ENCODE data around the gene NAT8L.

NAT8L gene

DNA sequence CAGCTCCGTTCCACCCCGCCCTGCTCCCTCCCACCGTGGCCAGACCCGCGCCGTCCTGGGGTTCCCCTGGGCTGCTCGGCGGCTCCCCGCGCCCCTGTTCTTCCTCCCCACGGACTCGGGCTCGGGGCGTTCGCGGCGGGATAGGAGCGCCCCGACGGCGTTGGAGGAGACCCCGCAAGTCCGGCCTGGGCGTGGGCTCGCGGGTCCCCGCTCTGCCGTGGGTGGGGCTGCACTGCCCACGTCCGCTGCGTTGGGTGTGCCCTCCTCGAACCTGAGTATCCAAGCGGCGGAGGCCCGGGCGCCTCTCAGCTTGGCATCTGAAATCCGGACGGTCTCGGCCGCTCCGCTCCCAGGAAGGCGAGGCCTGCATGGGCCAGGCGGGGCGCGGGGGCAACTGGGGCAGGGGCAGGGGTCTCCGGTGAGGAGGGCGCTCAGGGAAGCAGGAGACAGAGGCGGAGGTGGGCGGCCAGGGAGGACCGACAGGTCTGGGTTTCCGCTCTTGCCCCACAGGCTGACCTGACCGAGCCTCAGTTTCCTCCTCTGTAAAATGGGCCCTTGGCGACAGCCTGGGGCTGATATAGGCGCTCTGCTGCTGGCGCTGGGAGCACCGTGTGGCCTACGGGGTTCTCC lies 12.0 kb upstream of the NAT8L start:
- Histone ChIP-seq H4K12ac (ENCODE audit: low read depth, low read length) (no peak overlapping the region), H3K4ac (ENCODE audit: low read depth, low read length) (no peak overlapping the region), H4K91ac (ENCODE audit: low read depth, low read length) (no peak overlapping the region), H2AK5ac (ENCODE audit: low read length) (no peak overlapping the region), H3K14ac (ENCODE audit: low read length) (no peak overlapping the region), H3K18ac (ENCODE audit: low read length) (no peak overlapping the region), H2BK12ac (ENCODE audit: low read length) (no peak overlapping the region), H3K27me3 (ENCODE audit: insufficient read depth, low read length) (no peaks in the 10 kb centered on the region), H2BK120ac (ENCODE audit: insufficient read depth, low read length, poor library complexity) (no peak overlapping the region), H3K9ac (ENCODE audit: low read length) (no peak overlapping the region), H2AFZ (ENCODE audit: insufficient read depth, low read length, poor library complexity) (no peak overlapping the region), H3K23ac (ENCODE audit: low read length) (no peak overlapping the region), H3K36me3 (ENCODE audit: control insufficient read depth in 1 of 2, insufficient read depth in 2 of 2, low read length in 2 of 2) (peaks cover 0 to 3% of the 10 kb centered on the region in 2 experiments), H3K27ac (ENCODE audit: low read depth, low read length) (no peak overlapping the region), H3K4me2 (ENCODE audit: low read length) (no peak overlapping the region), H2BK5ac (ENCODE audit: low read depth, low read length, poor library complexity) (no peak overlapping the region), H4K8ac (ENCODE audit: low read depth, low read length) (no peak overlapping the region), H3K4me1 (ENCODE audit: control insufficient read depth in 1 of 2, insufficient read depth in 2 of 2, low read length in 2 of 2) (no peaks in the 10 kb centered on the region), H3K79me1 (ENCODE audit: low read length) (no peaks in the 10 kb centered on the region), H3K79me2 (ENCODE audit: control insufficient read depth, insufficient read depth, low read length, poor library complexity) (no peaks in the 10 kb centered on the region), H3K9me3 (ENCODE audit: insufficient read depth, low read depth, low read length) (peaks cover 8% of the 10 kb centered on the region), H3K4me3 (ENCODE audit: low read depth, low read length) (no peak overlapping the region)
- no CpG with 5 or more reads among the region's 57 CpGs for WGBS (ENCODE audit: extremely low coverage, insufficient coverage, insufficient read length)
- no peak for DNase-seq

DNA sequence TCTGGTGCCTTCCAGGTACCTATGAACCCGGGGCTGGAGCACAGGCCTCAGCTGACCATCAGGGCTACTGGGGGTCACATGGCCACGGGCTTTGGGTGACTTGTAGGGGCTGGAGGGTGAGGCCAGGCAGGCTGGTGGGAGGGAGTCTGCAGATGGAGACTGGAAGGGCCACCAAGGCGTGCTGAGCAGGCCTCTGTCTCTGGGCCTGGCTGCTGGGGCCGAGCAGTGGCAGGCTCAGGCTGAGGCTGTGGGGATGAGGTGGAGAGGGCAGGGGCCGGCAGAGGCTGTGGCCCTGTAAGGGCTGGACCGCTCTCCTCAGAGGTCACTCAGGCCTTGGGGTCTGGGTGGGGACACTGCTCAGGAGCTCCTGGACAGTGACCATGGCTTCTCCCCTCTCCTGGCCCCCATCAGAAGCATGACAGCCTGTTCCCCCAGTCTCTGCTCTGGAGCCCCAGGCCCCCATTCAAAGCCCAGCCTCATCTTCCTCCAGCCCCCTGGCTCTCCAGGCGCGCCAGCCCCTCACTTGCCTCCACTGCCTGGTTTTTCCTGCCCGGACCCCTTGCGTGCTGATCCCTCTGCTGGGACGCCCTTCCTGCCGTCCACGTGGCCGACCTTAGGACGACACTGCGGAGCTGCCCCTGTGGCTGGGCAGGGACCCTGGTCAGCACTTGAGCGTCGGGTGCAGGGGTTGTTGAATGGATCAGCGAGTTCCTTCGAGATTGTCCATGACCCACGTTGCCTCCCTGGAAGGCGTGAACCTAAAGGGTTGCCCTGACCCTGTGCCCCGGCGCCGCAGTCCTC lies 11.1 kb upstream of the NAT8L start:
- no peak overlapping the region for H3K4me2 ChIP-seq (ENCODE audit: low read length)
- no peak overlapping the region for H3K27ac ChIP-seq (ENCODE audit: low read depth, low read length)
- no peak overlapping the region for H3K9ac ChIP-seq (ENCODE audit: low read length)
- DNase-seq: no peak
- no peak overlapping the region for H2AFZ ChIP-seq (ENCODE audit: insufficient read depth, low read length, poor library complexity)
- no peaks in the 10 kb centered on the region for H3K27me3 ChIP-seq (ENCODE audit: insufficient read depth, low read length)
- H4K91ac ChIP-seq (ENCODE audit: low read depth, low read length): no peak overlapping the region
- H2AK5ac ChIP-seq (ENCODE audit: low read length): no peak overlapping the region
- H4K8ac ChIP-seq (ENCODE audit: low read depth, low read length): no peak overlapping the region
- no peaks in the 10 kb centered on the region for H3K4me1 ChIP-seq (ENCODE audit: control insufficient read depth in 1 of 2, insufficient read depth in 2 of 2, low read length in 2 of 2)
- H3K23ac ChIP-seq (ENCODE audit: low read length): no peak overlapping the region
- H3K36me3 ChIP-seq (ENCODE audit: control insufficient read depth in 1 of 2, insufficient read depth in 2 of 2, low read length in 2 of 2): peaks cover 0 to 3% of the 10 kb centered on the region in 2 experiments
- H4K12ac ChIP-seq (ENCODE audit: low read depth, low read length): no peak overlapping the region
- no peak overlapping the region for H2BK120ac ChIP-seq (ENCODE audit: insufficient read depth, low read length, poor library complexity)
- H3K18ac ChIP-seq (ENCODE audit: low read length): no peak overlapping the region
- WGBS (ENCODE audit: extremely low coverage, insufficient coverage, insufficient read length): no CpG with 5 or more reads among the region's 25 CpGs
- H3K4ac ChIP-seq (ENCODE audit: low read depth, low read length): no peak overlapping the region
- H2BK12ac ChIP-seq (ENCODE audit: low read length): no peak overlapping the region
- H3K14ac ChIP-seq (ENCODE audit: low read length): no peak overlapping the region
- peaks cover 8% of the 10 kb centered on the region for H3K9me3 ChIP-seq (ENCODE audit: insufficient read depth, low read depth, low read length)
- H3K79me2 ChIP-seq (ENCODE audit: control insufficient read depth, insufficient read depth, low read length, poor library complexity): no peaks in the 10 kb centered on the region
- no peak overlapping the region for H3K4me3 ChIP-seq (ENCODE audit: low read depth, low read length)
- no peaks in the 10 kb centered on the region for H3K79me1 ChIP-seq (ENCODE audit: low read length)
- H2BK5ac ChIP-seq (ENCODE audit: low read depth, low read length, poor library complexity): no peak overlapping the region

DNA sequence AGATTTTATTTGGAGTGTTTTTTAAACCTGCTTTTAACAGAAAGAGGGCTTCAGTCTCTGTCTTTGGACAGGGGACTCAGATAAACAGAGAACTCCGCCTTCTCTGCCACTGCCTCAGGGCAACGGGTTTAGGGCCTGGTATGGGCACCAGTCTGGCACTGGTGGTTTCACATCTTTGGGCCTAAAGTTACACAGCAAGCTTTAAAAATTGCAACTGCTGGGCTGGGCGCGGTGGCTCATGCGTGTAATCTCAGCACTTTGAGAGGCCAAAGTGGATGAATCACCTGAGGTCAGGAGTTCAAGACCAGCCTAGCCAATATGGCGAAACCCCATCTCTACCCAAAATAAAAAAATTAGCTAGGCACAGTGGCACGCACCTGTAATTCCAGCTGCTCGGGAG lies 10.3 kb upstream of the NAT8L start:
- H3K4me1 ChIP-seq (ENCODE audit: control insufficient read depth in 1 of 2, insufficient read depth in 2 of 2, low read length in 2 of 2): no peaks in the 10 kb centered on the region
- no peak overlapping the region for H3K18ac ChIP-seq (ENCODE audit: low read length)
- WGBS (ENCODE audit: extremely low coverage, insufficient coverage, insufficient read length): no CpG with 5 or more reads among the region's 8 CpGs
- no peak overlapping the region for H3K14ac ChIP-seq (ENCODE audit: low read length)
- no peak overlapping the region for H4K8ac ChIP-seq (ENCODE audit: low read depth, low read length)
- H4K91ac ChIP-seq (ENCODE audit: low read depth, low read length): no peak overlapping the region
- H4K12ac ChIP-seq (ENCODE audit: low read depth, low read length): no peak overlapping the region
- no peak overlapping the region for H2AK5ac ChIP-seq (ENCODE audit: low read length)
- no peak overlapping the region for H2BK120ac ChIP-seq (ENCODE audit: insufficient read depth, low read length, poor library complexity)
- H3K79me1 ChIP-seq (ENCODE audit: low read length): no peaks in the 10 kb centered on the region
- no peak overlapping the region for H3K27ac ChIP-seq (ENCODE audit: low read depth, low read length)
- no peak overlapping the region for H3K4me3 ChIP-seq (ENCODE audit: low read depth, low read length)
- no peak overlapping the region for H2AFZ ChIP-seq (ENCODE audit: insufficient read depth, low read length, poor library complexity)
- H3K79me2 ChIP-seq (ENCODE audit: control insufficient read depth, insufficient read depth, low read length, poor library complexity): no peaks in the 10 kb centered on the region
- no peak for DNase-seq
- no peak overlapping the region for H3K9ac ChIP-seq (ENCODE audit: low read length)
- H3K23ac ChIP-seq (ENCODE audit: low read length): no peak overlapping the region
- no peak overlapping the region for H3K4ac ChIP-seq (ENCODE audit: low read depth, low read length)
- no peak overlapping the region for H3K4me2 ChIP-seq (ENCODE audit: low read length)
- no peaks in the 10 kb centered on the region for H3K27me3 ChIP-seq (ENCODE audit: insufficient read depth, low read length)
- peaks cover 8% of the 10 kb centered on the region for H3K9me3 ChIP-seq (ENCODE audit: insufficient read depth, low read depth, low read length)
- peaks cover 0 to 3% of the 10 kb centered on the region in 2 experiments for H3K36me3 ChIP-seq (ENCODE audit: control insufficient read depth in 1 of 2, insufficient read depth in 2 of 2, low read length in 2 of 2)
- H2BK12ac ChIP-seq (ENCODE audit: low read length): no peak overlapping the region
- H2BK5ac ChIP-seq (ENCODE audit: low read depth, low read length, poor library complexity): no peak overlapping the region

DNA sequence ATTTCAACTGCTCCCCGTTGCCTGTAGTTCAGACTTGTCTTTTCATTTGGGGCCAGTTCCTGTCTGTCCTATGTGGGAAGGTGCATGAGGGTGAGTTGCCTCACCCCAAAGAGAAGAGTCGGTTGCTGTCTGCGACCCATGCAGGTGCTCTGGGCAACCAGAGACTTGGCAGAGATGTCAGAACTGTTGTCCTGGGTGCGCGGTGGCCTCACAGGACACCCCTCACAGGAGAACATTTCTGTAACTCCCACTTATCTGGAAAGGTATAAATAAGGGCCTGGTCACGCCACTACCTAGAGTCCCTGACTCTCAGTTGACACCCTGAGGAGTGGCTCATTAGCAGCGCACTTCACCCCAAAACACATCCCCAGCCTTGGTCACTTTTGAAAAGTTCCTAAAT lies 9.7 kb upstream of the NAT8L start:
- H4K12ac ChIP-seq (ENCODE audit: low read depth, low read length): no peak overlapping the region
- H4K8ac ChIP-seq (ENCODE audit: low read depth, low read length): no peak overlapping the region
- no peak overlapping the region for H2BK12ac ChIP-seq (ENCODE audit: low read length)

More for the DNA sequence above, 9.7 kb upstream of the NAT8L start:
- no peaks in the 10 kb centered on the region for H3K27me3 ChIP-seq (ENCODE audit: insufficient read depth, low read length)
- no peak overlapping the region for H3K4me2 ChIP-seq (ENCODE audit: low read length)
- no peak overlapping the region for H3K14ac ChIP-seq (ENCODE audit: low read length)
- H3K4me3 ChIP-seq (ENCODE audit: low read depth, low read length): no peak overlapping the region
- peaks cover 8% of the 10 kb centered on the region for H3K9me3 ChIP-seq (ENCODE audit: insufficient read depth, low read depth, low read length)
- H3K36me3 ChIP-seq (ENCODE audit: control insufficient read depth in 1 of 2, insufficient read depth in 2 of 2, low read length in 2 of 2): peaks cover 0 to 3% of the 10 kb centered on the region in 2 experiments
- no peak overlapping the region for H3K18ac ChIP-seq (ENCODE audit: low read length)
- no peaks in the 10 kb centered on the region for H3K79me2 ChIP-seq (ENCODE audit: control insufficient read depth, insufficient read depth, low read length, poor library complexity)
- H3K27ac ChIP-seq (ENCODE audit: low read depth, low read length): no peak overlapping the region
- H2AFZ ChIP-seq (ENCODE audit: insufficient read depth, low read length, poor library complexity): no peak overlapping the region
- no peak overlapping the region for H3K4ac ChIP-seq (ENCODE audit: low read depth, low read length)
- H2BK5ac ChIP-seq (ENCODE audit: low read depth, low read length, poor library complexity): no peak overlapping the region
- H3K9ac ChIP-seq (ENCODE audit: low read length): no peak overlapping the region
- H2AK5ac ChIP-seq (ENCODE audit: low read length): no peak overlapping the region
- H3K23ac ChIP-seq (ENCODE audit: low read length): no peak overlapping the region
- H4K91ac ChIP-seq (ENCODE audit: low read depth, low read length): no peak overlapping the region
- H2BK120ac ChIP-seq (ENCODE audit: insufficient read depth, low read length, poor library complexity): no peak overlapping the region
- no peaks in the 10 kb centered on the region for H3K79me1 ChIP-seq (ENCODE audit: low read length)
- no peak for DNase-seq
- WGBS (ENCODE audit: extremely low coverage, insufficient coverage, insufficient read length): no CpG with 5 or more reads among the region's 7 CpGs
- no peaks in the 10 kb centered on the region for H3K4me1 ChIP-seq (ENCODE audit: control insufficient read depth in 1 of 2, insufficient read depth in 2 of 2, low read length in 2 of 2)
